Lower lobe of right lung (tissue), 2 donors: ENCODE data around the gene EEFSEC. TPM values are rescaled to one million over a fixed set of nuclear protein-coding genes. Genes with fewer than 3 reads are reported as not detected.

ENCODE experiments used
- ATAC-seq, 2 donors: fragments of 200-7000 bp; cut with Tn5 transposase; one replicate each; pipeline ENCODE4 v1.9.1; 2020 to 2022; ENCODE audit warnings: mild to moderate bottlenecking in 2 of 2, moderate library complexity in 2 of 2
- DNase-seq: peaks from one replicate; pipeline ENCODE4 v3.0.0-alpha.2; 2020
- H3K27ac ChIP-seq: fragments of 200-600 bp; one replicate; pipeline ENCODE4 v1.8.0; 2022
- H3K27me3 ChIP-seq: fragments of 200-600 bp; one replicate; pipeline ENCODE4 v1.8.0; 2022; ENCODE audit warnings: low read depth
- H3K36me3 ChIP-seq: fragments of 200-600 bp; one replicate; pipeline ENCODE4 v1.8.0; 2022; ENCODE audit warnings: mild to moderate bottlenecking
- H3K4me1 ChIP-seq: fragments of 200-600 bp; one replicate; pipeline ENCODE4 v1.8.0; 2022
- H3K4me3 ChIP-seq: fragments of 200-600 bp; one replicate; pipeline ENCODE4 v1.8.0; 2022; ENCODE audit warnings: mild to moderate bottlenecking
- H3K9me3 ChIP-seq: fragments of 200-600 bp; one replicate; pipeline ENCODE4 v1.8.0; 2022
- intact Hi-C: fragments of 100-400 bp; cut with DNase I; formaldehyde crosslinking; loops from one replicate; pipeline ENCODE4 v1.11.0; 2022
- total RNA-seq: library from RNA; stranded (reverse); fragmentation: NEBNext Ultra II Directional; extraction: Animal tissue kit (Norgen Biotek cat#: 25700); gene quantifications from one replicate; pipeline ENCODE4 v1.2.1, GENCODE V29; 2021
- TF ChIP-seq, protein P1 (sequence below): fragments of 200-600 bp; IDR thresholded peaks from one replicate; pipeline ENCODE4 v1.8.0; 2022; ENCODE audit warnings: antibody characterized with exemption, mild to moderate bottlenecking
- donor health status: DM: no; HTN: yes; CAD: no; lungs with severe emphysema.

The EEFSEC gene
- total RNA-seq, 1 donor from 2014 or later = 15.6 TPM

DNA sequence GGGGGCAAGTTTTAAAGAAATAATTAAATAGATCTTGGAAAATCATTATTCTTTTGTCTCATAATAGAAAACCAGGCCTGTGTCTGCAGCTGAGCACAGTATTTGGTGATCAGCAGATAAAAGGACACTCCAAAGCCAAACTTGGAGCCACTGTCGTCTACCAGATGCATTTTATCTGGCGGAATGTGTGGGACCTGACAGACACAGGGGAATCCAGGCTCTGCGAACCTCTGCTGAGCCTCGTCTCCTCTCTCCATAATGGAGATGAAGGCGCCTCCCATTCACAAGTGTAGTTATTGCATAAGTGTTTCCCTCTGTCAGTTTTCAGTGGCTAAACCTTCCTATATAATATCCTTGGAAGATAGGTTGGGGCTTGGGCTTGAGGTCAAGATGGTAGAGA, 42.1 kb downstream of the EEFSEC start:
- ATAC-seq = no peak
- intact Hi-C loops = no loop called here
- Histone ChIP-seq H3K27ac (no peak overlapping the region), H3K4me3 (no peak overlapping the region), H3K27me3 (no peaks in the 10 kb centered on the region), H3K9me3 (no peaks in the 10 kb centered on the region), H3K4me1 (no peaks in the 10 kb centered on the region), H3K36me3 (no peaks in the 10 kb centered on the region)
- TF ChIP-seq, protein P1, sequence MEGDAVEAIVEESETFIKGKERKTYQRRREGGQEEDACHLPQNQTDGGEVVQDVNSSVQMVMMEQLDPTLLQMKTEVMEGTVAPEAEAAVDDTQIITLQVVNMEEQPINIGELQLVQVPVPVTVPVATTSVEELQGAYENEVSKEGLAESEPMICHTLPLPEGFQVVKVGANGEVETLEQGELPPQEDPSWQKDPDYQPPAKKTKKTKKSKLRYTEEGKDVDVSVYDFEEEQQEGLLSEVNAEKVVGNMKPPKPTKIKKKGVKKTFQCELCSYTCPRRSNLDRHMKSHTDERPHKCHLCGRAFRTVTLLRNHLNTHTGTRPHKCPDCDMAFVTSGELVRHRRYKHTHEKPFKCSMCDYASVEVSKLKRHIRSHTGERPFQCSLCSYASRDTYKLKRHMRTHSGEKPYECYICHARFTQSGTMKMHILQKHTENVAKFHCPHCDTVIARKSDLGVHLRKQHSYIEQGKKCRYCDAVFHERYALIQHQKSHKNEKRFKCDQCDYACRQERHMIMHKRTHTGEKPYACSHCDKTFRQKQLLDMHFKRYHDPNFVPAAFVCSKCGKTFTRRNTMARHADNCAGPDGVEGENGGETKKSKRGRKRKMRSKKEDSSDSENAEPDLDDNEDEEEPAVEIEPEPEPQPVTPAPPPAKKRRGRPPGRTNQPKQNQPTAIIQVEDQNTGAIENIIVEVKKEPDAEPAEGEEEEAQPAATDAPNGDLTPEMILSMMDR = no peak
- no peak for DNase-seq

DNA sequence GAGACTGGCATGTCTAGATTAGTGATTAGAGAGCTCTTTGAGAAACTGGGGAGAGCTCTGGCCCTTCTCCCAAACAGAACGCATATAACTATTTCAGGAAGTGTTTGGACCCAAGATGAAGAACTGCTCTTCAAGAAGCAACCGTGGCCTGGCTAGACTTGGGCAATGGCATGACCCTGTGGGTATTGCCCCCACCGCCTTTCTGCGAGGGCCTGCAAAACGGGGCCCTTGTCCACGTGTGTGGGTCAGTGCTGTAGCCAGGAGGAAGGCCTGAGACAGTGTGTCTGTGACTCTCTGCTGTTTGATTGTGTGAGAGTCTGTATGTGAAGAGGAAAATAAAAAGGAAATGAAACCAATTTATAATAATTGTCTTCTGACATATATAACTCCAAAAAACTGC, 42.5 kb downstream of the EEFSEC start:
- no peaks in the 10 kb centered on the region for H3K27me3 ChIP-seq
- TF ChIP-seq, protein P1 = no peak
- H3K9me3 ChIP-seq = no peaks in the 10 kb centered on the region
- DNase-seq (no peak), ATAC-seq (peak in 1 of 2 donors; percentile 51)
- H3K27ac ChIP-seq = no peak overlapping the region
- no peaks in the 10 kb centered on the region for H3K36me3 ChIP-seq
- no peak overlapping the region for H3K4me3 ChIP-seq
- H3K4me1 ChIP-seq = no peaks in the 10 kb centered on the region
- intact Hi-C loops = no loop called here

DNA sequence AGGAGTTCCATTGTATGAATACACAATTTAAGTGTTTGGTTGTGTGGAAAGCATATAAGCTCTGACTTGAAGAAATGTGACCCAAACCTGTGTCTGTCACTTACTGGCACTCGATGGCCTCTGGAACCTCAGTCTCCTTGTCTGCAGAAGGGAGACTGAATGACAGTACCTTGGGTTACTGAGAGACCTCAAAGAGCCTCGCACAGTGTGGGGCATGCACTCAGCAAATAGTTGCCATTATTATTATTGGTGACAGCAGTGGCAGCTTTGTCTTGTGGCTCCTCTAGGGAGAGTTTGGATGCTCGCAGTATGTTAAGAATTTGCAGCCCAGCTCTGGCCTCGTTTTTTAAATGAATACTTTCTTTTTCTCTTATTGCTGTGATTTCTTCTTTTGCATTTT, 43.4 kb downstream of the EEFSEC start:
- Histone ChIP-seq H3K27me3 (no peaks in the 10 kb centered on the region), H3K36me3 (no peaks in the 10 kb centered on the region), H3K9me3 (no peaks in the 10 kb centered on the region), H3K4me3 (no peak overlapping the region), H3K4me1 (no peaks in the 10 kb centered on the region), H3K27ac (no peak overlapping the region)
- ATAC-seq (no peak), DNase-seq (no peak)
- intact Hi-C loops = no loop called here
- TF ChIP-seq, protein P1 = no peak

DNA sequence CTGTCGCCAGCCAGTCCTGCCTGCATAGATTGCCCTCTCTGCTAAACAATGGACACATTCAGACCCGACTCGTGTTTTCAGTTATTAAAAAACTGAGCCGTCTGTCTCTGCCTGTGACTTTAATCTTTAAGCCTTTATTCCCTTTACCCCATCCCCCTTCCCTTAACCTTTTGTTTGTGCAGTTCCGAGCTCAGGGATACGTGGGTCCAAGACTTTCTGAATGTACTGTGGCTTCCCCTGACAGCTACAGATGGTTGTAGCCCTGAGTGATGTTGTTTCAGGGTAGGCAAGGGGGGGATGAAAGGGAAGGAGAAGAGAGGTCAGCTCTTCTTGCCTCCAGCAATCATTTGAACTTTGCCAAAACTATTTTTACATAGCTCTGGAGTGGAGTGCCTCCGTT, 44.6 kb downstream of the EEFSEC start:
- Histone ChIP-seq H3K27ac (no peak overlapping the region), H3K4me1 (no peaks in the 10 kb centered on the region), H3K9me3 (no peaks in the 10 kb centered on the region), H3K36me3 (no peaks in the 10 kb centered on the region), H3K27me3 (no peaks in the 10 kb centered on the region), H3K4me3 (no peak overlapping the region)
- TF ChIP-seq, protein P1 = no peak
- ATAC-seq (no peak), DNase-seq (no peak)
- intact Hi-C loops = no loop called here

DNA sequence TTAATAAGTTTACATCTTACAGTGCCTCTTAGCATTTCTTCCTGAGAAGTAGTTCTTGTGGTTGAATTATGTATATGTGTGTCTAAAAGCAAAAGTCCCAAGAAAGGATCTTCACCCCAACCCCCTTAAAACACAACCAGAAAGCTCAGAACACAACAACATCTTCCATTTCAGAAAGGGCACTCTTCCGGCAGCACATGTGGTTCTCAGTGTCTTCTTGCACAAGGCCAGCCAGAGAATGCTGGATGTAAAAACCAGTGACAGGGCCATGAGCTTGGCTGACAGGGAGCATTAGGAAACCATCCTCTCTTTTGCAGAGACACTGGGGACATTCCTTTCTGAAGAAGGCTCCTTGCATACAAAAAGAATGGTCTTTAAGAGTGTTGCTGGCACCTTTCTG, 45.0 kb downstream of the EEFSEC start:
- Histone ChIP-seq H3K27me3 (no peaks in the 10 kb centered on the region), H3K4me1 (no peaks in the 10 kb centered on the region), H3K36me3 (no peaks in the 10 kb centered on the region), H3K4me3 (no peak overlapping the region), H3K27ac (no peak overlapping the region), H3K9me3 (no peaks in the 10 kb centered on the region)
- intact Hi-C loops = no loop called here
- DNase-seq = no peak
- no peak for ATAC-seq
- TF ChIP-seq, protein P1 = no peak

DNA sequence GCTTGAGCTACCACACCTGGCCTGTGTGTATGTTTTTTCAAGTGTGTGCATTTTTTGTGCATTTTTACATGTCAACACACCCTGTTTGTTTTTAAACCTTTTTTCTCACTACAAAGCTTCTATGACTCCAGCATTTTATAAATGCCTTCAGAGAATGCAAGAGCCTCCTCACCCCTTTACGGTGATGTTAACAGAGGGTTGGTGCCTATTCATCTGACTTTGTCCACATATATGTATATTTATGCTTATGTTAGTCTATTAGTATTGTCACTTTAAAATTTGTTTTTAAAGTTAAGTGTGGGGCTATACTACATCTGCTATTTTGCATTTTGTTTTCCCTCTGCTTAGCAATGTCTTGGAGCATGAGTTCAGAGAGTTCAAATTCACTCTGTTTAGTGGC, 45.8 kb downstream of the EEFSEC start:
- no peak for ATAC-seq

More for the DNA sequence above, 45.8 kb downstream of the EEFSEC start:
- H3K4me1 ChIP-seq = no peaks in the 10 kb centered on the region
- TF ChIP-seq, protein P1 = no peak
- intact Hi-C loops = no loop called here
- DNase-seq = no peak
- no peak overlapping the region for H3K27ac ChIP-seq
- no peaks in the 10 kb centered on the region for H3K9me3 ChIP-seq
- H3K36me3 ChIP-seq = no peaks in the 10 kb centered on the region
- H3K4me3 ChIP-seq = no peak overlapping the region
- no peaks in the 10 kb centered on the region for H3K27me3 ChIP-seq
